Choroid plexus epithelial cell (primary cell): Measurements from ENCODE around the gene MET.

ENCODE experiments used
- DNase-seq: peaks from one replicate; pipeline ENCODE4 v3.0.0-alpha.2; 2010; ENCODE audit warnings: low read depth
- H3K4me3 ChIP-seq: 2 replicates; pipeline ENCODE4 v1.5.1; 2011; ENCODE audit warnings: low read depth, mild to moderate bottlenecking, control low read depth, low read length, moderate library complexity
- TF ChIP-seq, protein P1 (sequence below): conservative IDR thresholded peaks from 2 replicates; pipeline ENCODE4 v1.5.1; 2011; ENCODE audit warnings: low read depth, mild to moderate bottlenecking, control low read depth, inconsistent platforms, low read length, moderate library complexity

The MET gene

DNA sequence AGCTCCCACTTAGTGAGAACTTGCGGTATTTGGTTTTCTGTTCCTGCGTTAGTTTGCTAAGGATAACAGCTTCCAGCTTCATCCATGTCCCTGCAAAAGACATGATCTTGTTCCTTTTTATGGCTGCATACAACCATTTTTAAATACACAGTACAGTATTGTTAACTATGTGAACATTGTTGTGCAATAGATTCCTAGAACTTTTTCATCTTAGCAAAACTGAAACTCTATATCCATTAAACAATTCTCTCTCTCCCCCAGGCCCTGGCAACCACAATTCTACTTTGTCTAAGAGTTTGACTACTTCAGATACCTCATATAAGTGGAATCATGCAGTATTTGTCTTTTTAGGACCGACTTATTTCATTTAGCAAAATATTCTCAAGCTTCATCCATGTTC lies 118.0 kb downstream of the MET start:
- TF ChIP-seq, protein P1, sequence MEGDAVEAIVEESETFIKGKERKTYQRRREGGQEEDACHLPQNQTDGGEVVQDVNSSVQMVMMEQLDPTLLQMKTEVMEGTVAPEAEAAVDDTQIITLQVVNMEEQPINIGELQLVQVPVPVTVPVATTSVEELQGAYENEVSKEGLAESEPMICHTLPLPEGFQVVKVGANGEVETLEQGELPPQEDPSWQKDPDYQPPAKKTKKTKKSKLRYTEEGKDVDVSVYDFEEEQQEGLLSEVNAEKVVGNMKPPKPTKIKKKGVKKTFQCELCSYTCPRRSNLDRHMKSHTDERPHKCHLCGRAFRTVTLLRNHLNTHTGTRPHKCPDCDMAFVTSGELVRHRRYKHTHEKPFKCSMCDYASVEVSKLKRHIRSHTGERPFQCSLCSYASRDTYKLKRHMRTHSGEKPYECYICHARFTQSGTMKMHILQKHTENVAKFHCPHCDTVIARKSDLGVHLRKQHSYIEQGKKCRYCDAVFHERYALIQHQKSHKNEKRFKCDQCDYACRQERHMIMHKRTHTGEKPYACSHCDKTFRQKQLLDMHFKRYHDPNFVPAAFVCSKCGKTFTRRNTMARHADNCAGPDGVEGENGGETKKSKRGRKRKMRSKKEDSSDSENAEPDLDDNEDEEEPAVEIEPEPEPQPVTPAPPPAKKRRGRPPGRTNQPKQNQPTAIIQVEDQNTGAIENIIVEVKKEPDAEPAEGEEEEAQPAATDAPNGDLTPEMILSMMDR, result no peak
- no peak for DNase-seq
- no peak overlapping the region for H3K4me3 ChIP-seq

DNA sequence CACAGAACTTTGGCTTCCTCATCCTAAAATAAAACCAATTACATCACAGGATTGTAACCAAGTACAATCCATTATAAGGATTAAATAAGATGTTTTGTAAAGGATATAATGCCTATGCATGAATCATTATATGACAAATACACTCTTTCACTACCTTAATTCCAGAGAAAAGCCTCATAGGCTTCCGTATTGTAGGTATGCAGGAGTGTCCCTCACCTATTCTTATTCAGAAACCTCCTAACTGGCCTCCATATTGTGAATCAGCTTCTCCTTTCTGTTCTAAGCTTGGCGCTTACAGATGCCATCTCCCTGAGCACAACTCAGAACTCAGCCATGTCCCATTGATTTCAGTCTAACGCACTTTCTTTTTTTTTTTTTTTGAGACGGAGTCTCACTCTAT lies 120.8 kb downstream of the MET start:
- no peak for DNase-seq
- TF ChIP-seq, protein P1, result no peak
- no peak overlapping the region for H3K4me3 ChIP-seq

- H3K4me3 ChIP-seq, result no peak overlapping the region
- TF ChIP-seq, protein P1, result no peak
- no peak for DNase-seq
Measured at GRCh38 chr7:116793795-116794340, 121.9 kb downstream of the MET start.

GRCh38 chr7:116796471-116796870 lies 124.5 kb downstream of the MET start:
- TF ChIP-seq, protein P1, result no peak
- H3K4me3 ChIP-seq, result no peak overlapping the region
- DNase-seq, result no peak

DNA sequence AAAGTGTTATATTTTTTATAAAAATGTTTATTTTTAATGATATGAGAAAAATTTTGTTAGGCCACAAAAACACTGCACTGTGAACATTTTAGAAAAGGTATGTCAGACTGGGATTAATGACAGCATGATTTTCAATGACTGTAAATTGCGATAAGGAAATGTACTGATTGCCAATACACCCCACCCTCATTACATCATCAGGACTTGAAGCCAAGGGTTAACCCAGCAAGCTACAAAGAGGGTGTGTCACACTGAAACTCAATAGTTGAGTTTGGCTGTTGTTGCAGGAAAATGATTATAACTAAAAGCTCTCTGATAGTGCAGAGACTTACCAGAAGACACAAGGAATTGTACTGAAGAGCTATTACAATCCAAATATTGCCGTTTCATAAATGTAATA lies 125.6 kb downstream of the MET start:
- TF ChIP-seq, protein P1, result no peak
- H3K4me3 ChIP-seq, result no peak overlapping the region
- peak; percentile 25 for DNase-seq

DNA sequence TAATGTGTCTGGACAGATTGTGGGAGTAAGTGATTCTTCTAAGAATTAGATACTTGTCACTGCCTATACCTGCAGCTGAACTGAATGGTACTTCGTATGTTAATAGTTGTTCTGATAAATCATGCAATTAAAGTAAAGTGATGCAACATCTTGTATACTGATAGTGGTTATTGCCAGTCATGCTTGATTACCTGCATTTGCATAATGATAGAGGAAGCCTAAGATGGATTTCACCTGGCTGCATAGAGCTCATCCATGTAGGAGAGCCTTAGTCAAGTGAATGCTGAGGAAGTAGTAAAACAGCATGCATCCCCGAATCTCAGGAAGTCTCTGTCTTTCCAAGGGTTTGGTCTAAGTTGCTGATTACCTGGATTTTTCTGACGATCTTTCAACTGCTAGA lies 126.2 kb downstream of the MET start:
- TF ChIP-seq, protein P1, result no peak
- no peak overlapping the region for H3K4me3 ChIP-seq
- DNase-seq, result no peak

- DNase-seq, result peak; percentile 35
- TF ChIP-seq, protein P1, result no peak
- no peak overlapping the region for H3K4me3 ChIP-seq
Measured at GRCh38 chr7:116799916-116800315, 127.9 kb downstream of the MET start.
